Measurements from ENCODE around the gene FBXO42. TPM values are rescaled to one million over a fixed set of nuclear protein-coding genes. Genes with fewer than 3 reads are reported as not detected.

The FBXO42 gene
- total and polyA plus RNA-seq, 9 of the 15 experiments (the other 6 are each of a cell fraction or from before 2014, with no cell fraction given) = 7.2 to 24.8 (median 17.4) TPM

GRCh38 chr1:16266411-16267118, 85.7 kb downstream of the FBXO42 start (continued):
- TF ChIP-seq SMARCA4 (IDR thresholded peaks at IDR 0.05) = peak; percentile 97
- peak; percentile 97 for TF ChIP-seq CBFA2T2 (conservative IDR thresholded peaks at IDR 0.05)
- no peak for TF ChIP-seq CBX5 (IDR thresholded peaks at IDR 0.05; ENCODE audit: borderline replicate concordance, low read depth)
- no peak for TF ChIP-seq HCFC1 (IDR thresholded peaks at IDR 0.05; ENCODE audit: low read depth, low read length)
- peak; percentile 88 for TF ChIP-seq BACH1 (tag; IDR thresholded peaks at IDR 0.05)
- TF ChIP-seq NFYB (IDR thresholded peaks at IDR 0.05; ENCODE audit: extremely low read depth, insufficient read length) = no peak
- TF ChIP-seq MECOM (CRISPR knock-in tag; IDR thresholded peaks at IDR 0.05) = no peak
- TF ChIP-seq E2F4 (CRISPR knock-in tag; IDR thresholded peaks at IDR 0.05; ENCODE audit: low read depth) = no peak
- peak; percentile 68; the same call in 1 of the 2 replicates for TF ChIP-seq XRCC5 (IDR thresholded peaks at IDR 0.05; ENCODE audit: low read depth, low read length)
- TF ChIP-seq MAFK (IDR thresholded peaks at IDR 0.05; ENCODE audit: low read length) = peak; percentile 78
- TF ChIP-seq ZNF518B (CRISPR knock-in tag; IDR thresholded peaks at IDR 0.05) = no peak
- TF ChIP-seq TRIM24 (IDR thresholded peaks at IDR 0.05) = peak; percentile 84 to 91
- no peak for TF ChIP-seq HDGF (IDR thresholded peaks at IDR 0.05)
- TF ChIP-seq CC2D1A (IDR thresholded peaks at IDR 0.05) = peak; percentile 39; the same call in 1 of the 2 replicates
- no peak for TF ChIP-seq RFX5 (IDR thresholded peaks at IDR 0.05; ENCODE audit: low read depth, low read length)
- peak; percentile 76 for TF ChIP-seq ZEB2 (IDR thresholded peaks at IDR 0.05)
- no peak; the same call in 1 of the 2 replicates for TF ChIP-seq SMARCA5 (IDR thresholded peaks at IDR 0.05)
- peak; percentile 94 for TF ChIP-seq ZNF316 (IDR thresholded peaks at IDR 0.05)
- peak; percentile 71 to 86 for TF ChIP-seq NCOA2 (IDR thresholded peaks at IDR 0.05; ENCODE audit: partially characterized antibody in 2 of 2)
- TF ChIP-seq ZKSCAN1 (IDR thresholded peaks at IDR 0.05; ENCODE audit: low read depth, low read length) = peak; percentile 87
- TF ChIP-seq CREM (IDR thresholded peaks at IDR 0.05; ENCODE audit: low read depth) = peak; percentile 70
- peak; percentile 88 for TF ChIP-seq CHAMP1 (IDR thresholded peaks at IDR 0.05)
- TF ChIP-seq POLR3A (IDR thresholded peaks at IDR 0.05; ENCODE audit: borderline replicate concordance, extremely low read depth, insufficient read depth, insufficient read length) = no peak
- peak; percentile 97 for TF ChIP-seq DPF2 (IDR thresholded peaks at IDR 0.05)
- no peak for TF ChIP-seq NR2C2 (CRISPR knock-in tag; IDR thresholded peaks at IDR 0.05)
- TF ChIP-seq NR2C2 (tag; IDR thresholded peaks at IDR 0.05) = peak; percentile 93

Data from K562 (cell line).